HepG2 (cell line): ENCODE data around the gene VWA7. TPM values are rescaled to one million over a fixed set of nuclear protein-coding genes. Genes with fewer than 3 reads are reported as not detected.

Source experiments
- AGO2 ChIP-seq: fragments of 200-400 bp; formaldehyde crosslinking; optimal IDR thresholded peaks from 2 replicates; pipeline ENCODE3; 2017; ENCODE audit warnings: mild to moderate bottlenecking, low read depth, low read length, moderate library complexity
- AHR ChIP-seq: IDR thresholded peaks from 2 replicates; pipeline ENCODE4 v1.6.1; 2018; ENCODE audit warnings: missing genetic modification reagents, missing compliant biosample characterization
- ARHGAP35 ChIP-seq: sonication (generic); formaldehyde crosslinking; IDR thresholded peaks from 2 replicates; pipeline ENCODE4 v1.9.0; 2022; ENCODE audit warnings: mild to moderate bottlenecking, inconsistent platforms, moderate library complexity, missing genetic modification reagents, borderline replicate concordance
- IRF2 ChIP-seq: IDR thresholded peaks from 2 replicates; pipeline ENCODE4 v1.6.1; 2018; ENCODE audit warnings: missing genetic modification reagents, missing compliant biosample characterization
- MIER2 ChIP-seq: IDR thresholded peaks from 2 replicates; pipeline ENCODE4 v1.6.1; 2016; ENCODE audit warnings: missing biosample characterization, missing genetic modification reagents
- NFIB ChIP-seq: sonication (generic); formaldehyde crosslinking; IDR thresholded peaks from 2 replicates; pipeline ENCODE4 v1.9.0; 2021; ENCODE audit warnings: missing genetic modification reagents, mild to moderate bottlenecking, borderline replicate concordance
- PITX1 ChIP-seq: sonication (generic); formaldehyde crosslinking; IDR thresholded peaks from 2 replicates; pipeline ENCODE4 v1.5.1; 2020; ENCODE audit warnings: mild to moderate bottlenecking, missing genetic modification reagents
- RAD21 ChIP-seq: fragments of 450-650 bp; formaldehyde crosslinking; IDR thresholded peaks from 2 replicates; pipeline ENCODE4 v1.5.0; 2020; ENCODE audit warnings: mild to moderate bottlenecking
- SCMH1 ChIP-seq: sonication (generic); formaldehyde crosslinking; IDR thresholded peaks from 2 replicates; pipeline ENCODE4 v1.9.0; 2021; ENCODE audit warnings: missing genetic modification reagents, mild to moderate bottlenecking, borderline replicate concordance
- SMAD3 ChIP-seq: sonication (generic); formaldehyde crosslinking; IDR thresholded peaks from 2 replicates; pipeline ENCODE4 v1.4.0; 2020; ENCODE audit warnings: missing genetic modification reagents
- SMC3 ChIP-seq: IDR thresholded peaks from 2 replicates; pipeline ENCODE4 v1.6.1; 2011; ENCODE audit warnings: low read length, improper control_type of control experiment
- TBL1XR1 ChIP-seq: fragments of 150-350 bp; IDR thresholded peaks from 2 replicates; pipeline ENCODE4 v1.6.1; 2014; ENCODE audit warnings: borderline replicate concordance, low read length; ENCODE audit not compliant: partially characterized antibody
- ZFP36L1 ChIP-seq: sonication (generic); formaldehyde crosslinking; IDR thresholded peaks from 2 replicates; pipeline ENCODE4 v1.8.0; 2022; ENCODE audit warnings: mild to moderate bottlenecking, missing genetic modification reagents, moderate library complexity
- ZHX1 ChIP-seq: sonication (generic); formaldehyde crosslinking; IDR thresholded peaks from 2 replicates; pipeline ENCODE4 v1.8.1; 2022; ENCODE audit warnings: low read depth, mild to moderate bottlenecking, missing genetic modification reagents
- ZMYM2 ChIP-seq: sonication (generic); formaldehyde crosslinking; IDR thresholded peaks from 2 replicates; pipeline ENCODE4 v1.8.0; 2022; ENCODE audit warnings: mild to moderate bottlenecking, missing genetic modification reagents
- ZNF136 ChIP-seq: sonication (generic); formaldehyde crosslinking; IDR thresholded peaks from 2 replicates; pipeline ENCODE4 v1.8.1; 2022; ENCODE audit warnings: low read depth, mild to moderate bottlenecking, moderate library complexity, missing genetic modification reagents
- ZNF235 ChIP-seq: sonication (generic); formaldehyde crosslinking; IDR thresholded peaks from 2 replicates; pipeline ENCODE4 v1.8.1; 2023; ENCODE audit warnings: mild to moderate bottlenecking, missing genetic modification reagents, borderline replicate concordance
- ZNF3 ChIP-seq: IDR thresholded peaks from 2 replicates; pipeline ENCODE4 v1.7.0; 2017; ENCODE audit warnings: inconsistent platforms
- ZNF33A ChIP-seq: sonication (generic); formaldehyde crosslinking; IDR thresholded peaks from 2 replicates; pipeline ENCODE4 v1.5.1; 2020; ENCODE audit warnings: missing genetic modification reagents, mild to moderate bottlenecking, moderate library complexity, borderline replicate concordance
- ZNF501 ChIP-seq: sonication (generic); formaldehyde crosslinking; IDR thresholded peaks from 2 replicates; pipeline ENCODE4 v1.5.1; 2020; ENCODE audit warnings: mild to moderate bottlenecking, moderate library complexity, missing genetic modification reagents
- ZNF607 ChIP-seq: sonication (generic); formaldehyde crosslinking; IDR thresholded peaks from 2 replicates; pipeline ENCODE4 v1.5.1; 2020; ENCODE audit warnings: missing genetic modification reagents, mild to moderate bottlenecking, borderline replicate concordance
- ZNF674 ChIP-seq: sonication (generic); formaldehyde crosslinking; IDR thresholded peaks from 2 replicates; pipeline ENCODE4 v1.5.0; 2020; ENCODE audit warnings: low read depth, mild to moderate bottlenecking, missing genetic modification reagents
- polyA plus RNA-seq, 8 experiments: library from polyadenylated mRNA; depleted of rRNA in 3 of 8; stranded (reverse) in 7 of 8; unstranded in 1 of 8; fragments of >200 nt; fragmentation: Illumina TruSeq in 4 of 8; extraction: Trizol in 4 of 8; gene quantifications; 2 replicates each; pipeline versions ENCODE4 v1.2.1 to v1.2.3, GENCODE V29; 2011 to 2016; ENCODE audit warnings: low read depth in 4 of 8, missing spikeins in 1 of 8, mixed read lengths in 1 of 8; ENCODE audit not compliant: insufficient read depth in 1 of 8
- total RNA-seq, 5 experiments: library from RNA; depleted of rRNA; stranded (reverse); fragments of >200 nt; fragmentation: Illumina TruSeq; extraction: Trizol; gene quantifications; 2 replicates each; pipeline ENCODE4 v1.2.3, GENCODE V29; 2016; ENCODE audit warnings: low read depth in 1 of 5
- TF ChIP-seq, protein P1 (sequence below): sonication (generic); formaldehyde crosslinking; IDR thresholded peaks from 2 replicates; pipeline ENCODE4 v1.9.0; 2021; ENCODE audit warnings: missing genetic modification reagents, mild to moderate bottlenecking, borderline replicate concordance

Gene VWA7
- total and polyA plus RNA-seq, 2 of the 13 experiments (the other 11 are each of a cell fraction or from before 2014, with no cell fraction given), result 0.86 to 3.3 TPM

- TF ChIP-seq ZNF674 (CRISPR knock-in tag) (no peak), SMC3 (no peak), ZHX1 (peak; percentile 89), AHR (CRISPR knock-in tag) (peak; percentile 89; the same call in 1 of the 2 replicates), MIER2 (CRISPR knock-in tag) (peak; percentile 9; the same call in 1 of the 2 replicates), ZNF3 (CRISPR knock-in tag) (no peak), ZNF607 (CRISPR knock-in tag) (peak; percentile 97), ZNF501 (CRISPR knock-in tag) (peak; percentile 88), ZNF136 (CRISPR knock-in tag) (peak; percentile 95; the same call in 1 of the 2 replicates), PITX1 (CRISPR knock-in tag) (peak; percentile 61; the same call in 1 of the 2 replicates), ARHGAP35 (CRISPR knock-in tag) (peak; percentile 99), ZNF33A (peak; percentile 85; the same call in 1 of the 2 replicates), IRF2 (CRISPR knock-in tag) (no peak; the same call in 1 of the 2 replicates), ZNF235 (peak; percentile 99), SMAD3 (CRISPR knock-in tag) (peak; percentile 50; the same call in 1 of the 2 replicates), AGO2 (peak; percentile 78), ZFP36L1 (peak; percentile 99), TBL1XR1 (peak; percentile 49), SCMH1 (CRISPR knock-in tag) (no peak), NFIB (CRISPR knock-in tag) (peak; percentile 99), ZMYM2 (CRISPR knock-in tag) (peak; percentile 90), RAD21 (CRISPR knock-in tag) (peak; percentile 51)
- TF ChIP-seq, protein P1, sequence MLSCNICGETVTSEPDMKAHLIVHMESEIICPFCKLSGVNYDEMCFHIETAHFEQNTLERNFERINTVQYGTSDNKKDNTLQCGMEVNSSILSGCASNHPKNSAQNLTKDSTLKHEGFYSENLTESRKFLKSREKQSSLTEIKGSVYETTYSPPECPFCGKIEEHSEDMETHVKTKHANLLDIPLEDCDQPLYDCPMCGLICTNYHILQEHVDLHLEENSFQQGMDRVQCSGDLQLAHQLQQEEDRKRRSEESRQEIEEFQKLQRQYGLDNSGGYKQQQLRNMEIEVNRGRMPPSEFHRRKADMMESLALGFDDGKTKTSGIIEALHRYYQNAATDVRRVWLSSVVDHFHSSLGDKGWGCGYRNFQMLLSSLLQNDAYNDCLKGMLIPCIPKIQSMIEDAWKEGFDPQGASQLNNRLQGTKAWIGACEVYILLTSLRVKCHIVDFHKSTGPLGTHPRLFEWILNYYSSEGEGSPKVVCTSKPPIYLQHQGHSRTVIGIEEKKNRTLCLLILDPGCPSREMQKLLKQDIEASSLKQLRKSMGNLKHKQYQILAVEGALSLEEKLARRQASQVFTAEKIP, result no peak
Measured at GRCh38 chr6:31739639-31740396, 37.3 kb downstream of the VWA7 start, which contains the start of gene MSH5 (continued).
